Heart right ventricle (tissue), 16 donors: Measurements from ENCODE around the gene MOSPD3. TPM values are rescaled to one million over a fixed set of nuclear protein-coding genes. Genes with fewer than 3 reads are reported as not detected.

Experiments
- ATAC-seq, 8 donors: fragments of 200-7000 bp; cut with Tn5 transposase; one replicate each; pipeline ENCODE4 v1.9.1; 2020; ENCODE audit warnings: mild to moderate bottlenecking in 8 of 8, moderate library complexity in 8 of 8, moderate number of reproducible peaks in 1 of 8
- DNase-seq, 2 donors: peaks; one replicate each; pipeline ENCODE4 v3.0.0-alpha.2; 2020
- H3K27ac ChIP-seq, 10 donors: fragments of 200-600 bp; sonication (generic) in 2 of 10; one replicate each; pipeline versions ENCODE4 v1.5.0 to v1.8.0; 2020 to 2022; ENCODE audit warnings: mild to moderate bottlenecking in 3 of 10
- H3K27me3 ChIP-seq, 7 donors: fragments of 200-600 bp; one replicate each; pipeline ENCODE4 v1.8.0; 2021 to 2022; ENCODE audit warnings: mild to moderate bottlenecking in 2 of 7
- H3K36me3 ChIP-seq, 9 donors: fragments of 200-600 bp; sonication (generic) in 1 of 9; one replicate each; pipeline versions ENCODE4 v1.5.0 to v1.8.0; 2020 to 2022; ENCODE audit warnings: mild to moderate bottlenecking in 2 of 9
- H3K4me1 ChIP-seq, 9 donors: fragments of 200-600 bp; sonication (generic) in 1 of 9; one replicate each; pipeline versions ENCODE4 v1.5.0 to v1.8.0; 2020 to 2022; ENCODE audit warnings: mild to moderate bottlenecking in 4 of 9
- H3K4me3 ChIP-seq, 10 donors: fragments of 200-600 bp; sonication (generic) in 2 of 10; one replicate each; pipeline versions ENCODE4 v1.5.0 to v1.8.0; 2020 to 2022; ENCODE audit warnings: mild to moderate bottlenecking in 7 of 10, moderate library complexity in 2 of 10
- H3K9me3 ChIP-seq, 11 donors: fragments of 200-600 bp in 10 of 11; sonication (generic) in 2 of 11; one replicate each; pipeline versions ENCODE4 v1.5.0 to v1.8.0; 2013 to 2022; ENCODE audit warnings: mild to moderate bottlenecking in 2 of 11, control low read depth in 1 of 11, moderate library complexity in 1 of 11
- CTCF ChIP-seq, 9 donors: fragments of 200-600 bp; sonication (generic) in 2 of 9; IDR thresholded peaks; one replicate each; pipeline versions ENCODE4 v1.5.0 to v1.8.0; 2021 to 2022; ENCODE audit warnings: antibody characterized with exemption in 9 of 9, mild to moderate bottlenecking in 5 of 9, moderate library complexity in 1 of 9
- WGBS, 2 donors: extraction: QIAGEN DNeasy Blood & Tissue Kit; methylation state at CpG; one replicate each; pipeline ENCODE4 v1.1.7; 2013; ENCODE audit warnings: inconsistent platforms in 1 of 2; 5-methylcytosine and 5-hydroxymethylcytosine counted together
- intact Hi-C, 10 donors: fragments of 100-400 bp; cut with DNase I; formaldehyde crosslinking; loops; one replicate each; pipeline versions ENCODE4 v1.11.1 to v1.14.2; 2022
- polyA plus RNA-seq, 2 donors: library from polyadenylated mRNA; stranded (reverse); fragments of 200-250 nt; gene quantifications; one replicate each; pipeline ENCODE4 v1.2.3, GENCODE V29; 2013
- total RNA-seq, 10 donors: library from RNA; stranded (reverse); fragmentation: NEBNext Ultra II Directional in 3 of 10; extraction: Animal tissue kit (Norgen Biotek cat#: 25700) in 3 of 10; gene quantifications; one replicate each; pipeline versions ENCODE4 v1.2.1 to v1.2.4, GENCODE V29; 2021 to 2023
- donor health status: Arrhythmogenic right ventricular cardiomyopathy.
- donor health status: ischemic (EF 13 %, LVEDD 7.1; RV severe dilation, severe dysfunction).
- donor health status: healthy with polysubstance abuse.
- donor health status: DM: no; HTN: yes; CAD: no.
- donor health status: DM: no; HTN: no; CAD: no.
- donor health status: ischemic (EF 25% LVEDD 6.9; RV normal size, moderate dysfunction).
- donor health status: ischemic (EF 25% LVEDD 5.7; RV mildly dilated, moderate dysfunction).
- donor health status: healthy.
- donor health status: DM: yes; HTN: yes; CAD: no.
- donor health status: Ischemic cardiomyopathy.
- donor health status: ischemic (EF 35%, LVEDD 5.7; RV mildly dilated, moderate dysfunction).
- donor health status: nonischemic (EF 11% LVEDD 7.7; RV severe dilation, severe dysfunction).
- donor health status: DM: yes; HTN: yes; CAD: no.
- donor health status: PGD.
- donor health status: ischemic (EF 29% LVEDD 5.4; RV normal size, mild dysfunction).
- donor health status: nonischemic (EF 23%, LVEDD 6.1; RV moderate dilation, normal function).

The MOSPD3 gene
- total and polyA plus RNA-seq, 12 donors: 8.0 to 12.6 (median 10.9) TPM

GRCh38 chr7:100582041-100582579, 30.2 kb upstream of the MOSPD3 start:
- no peaks in the 10 kb centered on the region for H3K27me3 ChIP-seq
- peaks cover 5 to 41% (median 36%) of the 10 kb centered on the region in 9 donors for H3K4me1 ChIP-seq
- H3K27ac ChIP-seq: peak overlapping the region in 3 of 10 donors; percentile 95 to 97 (median 96)
- H3K36me3 ChIP-seq: peaks cover 0 to 60% (median 51%) of the 10 kb centered on the region in 9 donors
- ATAC-seq (no peak), DNase-seq (no peak)
- H3K9me3 ChIP-seq: no peaks in the 10 kb centered on the region
- 80 to 83% methylated on average over 20 of the region's 20 CpGs for WGBS, 2 donors
- intact Hi-C loops: loop anchor here in 2 of 10 donors (5.0 kb wide), 1 partner anchor 105 kb away; no protein-coding TSS in a partner anchor
- H3K4me3 ChIP-seq: no peak overlapping the region
- TF ChIP-seq CTCF (IDR thresholded peaks at IDR 0.05): no peak

GRCh38 chr7:100582650-100583049, 29.7 kb upstream of the MOSPD3 start:
- Histone ChIP-seq H3K27ac (peak overlapping the region in 8 of 10 donors; percentile 61 to 98 (median 94)), H3K9me3 (no peaks in the 10 kb centered on the region), H3K4me3 (peak overlapping the region in 5 of 10 donors; percentile 80 to 100 (median 97)), H3K4me1 (peaks cover 5 to 46% (median 36%) of the 10 kb centered on the region in 9 donors), H3K27me3 (no peaks in the 10 kb centered on the region), H3K36me3 (peaks cover 0 to 54% (median 45%) of the 10 kb centered on the region in 9 donors)
- no peak for TF ChIP-seq CTCF (IDR thresholded peaks at IDR 0.05)
- DNase-seq (no peak), ATAC-seq (no peak)
- intact Hi-C loops: loop anchor here in 2 of 10 donors (5.0 kb wide), 1 partner anchor 105 kb away; no protein-coding TSS in a partner anchor
- WGBS, 2 donors: 55 to 60% methylated on average over 11 of the region's 11 CpGs

- H3K27me3 ChIP-seq: no peaks in the 10 kb centered on the region
- H3K27ac ChIP-seq: peak overlapping the region; percentile 22 to 98 (median 94)
- H3K4me3 ChIP-seq: peak overlapping the region in 9 of 10 donors; percentile 80 to 100 (median 97)
- DNase-seq: peak; percentile 53 to 68
- H3K9me3 ChIP-seq: no peaks in the 10 kb centered on the region
- intact Hi-C loops: loop anchor here in 2 of 10 donors (5.0 kb wide), 1 partner anchor 104 kb away; no protein-coding TSS in a partner anchor
- WGBS, 2 donors: 47 to 48% methylated on average over 23 of the region's 23 CpGs
- H3K36me3 ChIP-seq: peaks cover 0 to 47% (median 38%) of the 10 kb centered on the region in 9 donors
- no peak for TF ChIP-seq CTCF (IDR thresholded peaks at IDR 0.05)
- ATAC-seq: no peak
- peaks cover 5 to 48% (median 36%) of the 10 kb centered on the region in 9 donors for H3K4me1 ChIP-seq
Measured at GRCh38 chr7:100583132-100584053, 28.9 kb upstream of the MOSPD3 start.

GRCh38 chr7:100584054-100584682, 28.2 kb upstream of the MOSPD3 start:
- Histone ChIP-seq H3K27me3 (no peaks in the 10 kb centered on the region), H3K4me3 (peak overlapping the region; percentile 80 to 100 (median 96)), H3K36me3 (peaks cover 0 to 39% (median 30%) of the 10 kb centered on the region in 9 donors), H3K4me1 (peaks cover 5 to 48% (median 36%) of the 10 kb centered on the region in 9 donors), H3K27ac (peak overlapping the region; percentile 22 to 98 (median 94)), H3K9me3 (no peaks in the 10 kb centered on the region)
- intact Hi-C loops: loop anchor here in 2 of 10 donors (5.0 kb wide), 1 partner anchor 103 kb away; no protein-coding TSS in a partner anchor
- DNase-seq: peak in 1 of 2 donors; percentile 39
- no peak for TF ChIP-seq CTCF (IDR thresholded peaks at IDR 0.05)
- 39% methylated on average over 15 of the region's 15 CpGs for WGBS, 2 donors
- ATAC-seq: peak in 1 of 8 donors; percentile 1
